ENCODE results near the gene STX11.

Gene STX11

GRCh38 chr6:144202879-144203468, 52.7 kb downstream of the STX11 start:
- no peak for TF ChIP-seq CTCF (conservative IDR thresholded peaks at IDR 0.05; ENCODE audit: low read depth, low read length)
- DNase-seq (ENCODE audit: low read depth) = no peak
- no peak overlapping the region for H3K4me3 ChIP-seq (ENCODE audit: low read length)

GRCh38 chr6:144211160-144211559, 60.8 kb downstream of the STX11 start:
- no peak for TF ChIP-seq CTCF (conservative IDR thresholded peaks at IDR 0.05; ENCODE audit: low read depth, low read length)
- no peak overlapping the region for H3K4me3 ChIP-seq (ENCODE audit: low read length)
- DNase-seq (ENCODE audit: low read depth) = no peak

- DNase-seq (ENCODE audit: low read depth) = no peak
Observed at GRCh38 chr6:144213315-144213714, 63.0 kb downstream of the STX11 start.

GRCh38 chr6:144214029-144214428, 63.7 kb downstream of the STX11 start:
- H3K4me3 ChIP-seq (ENCODE audit: low read length) = no peak overlapping the region
- no peak for TF ChIP-seq CTCF (conservative IDR thresholded peaks at IDR 0.05; ENCODE audit: low read depth, low read length)
- DNase-seq (ENCODE audit: low read depth) = no peak

More at GRCh38 chr6:144213315-144213714, 63.0 kb downstream of the STX11 start:
- no peak overlapping the region for H3K4me3 ChIP-seq (ENCODE audit: low read length)
- no peak for TF ChIP-seq CTCF (conservative IDR thresholded peaks at IDR 0.05; ENCODE audit: low read depth, low read length)

- H3K4me3 ChIP-seq (ENCODE audit: low read length) = no peak overlapping the region
- no peak for DNase-seq (ENCODE audit: low read depth)
- TF ChIP-seq CTCF (conservative IDR thresholded peaks at IDR 0.05; ENCODE audit: low read depth, low read length) = no peak
Observed at GRCh38 chr6:144214622-144215401, 64.5 kb downstream of the STX11 start.

GRCh38 chr6:144215402-144215931, 65.2 kb downstream of the STX11 start:
- DNase-seq (ENCODE audit: low read depth) = no peak
- H3K4me3 ChIP-seq (ENCODE audit: low read length) = peak overlapping the region; percentile 77
- no peak for TF ChIP-seq CTCF (conservative IDR thresholded peaks at IDR 0.05; ENCODE audit: low read depth, low read length)

Measured in retinal pigment epithelial cell (primary cell).